HepG2 (cell line): ENCODE measurements around the gene ZNF605. TPM values are rescaled to one million over a fixed set of nuclear protein-coding genes. Genes with fewer than 3 reads are reported as not detected.

Source experiments
- KDM3A ChIP-seq: IDR thresholded peaks from 2 replicates; pipeline ENCODE4 v1.6.1; 2018; ENCODE audit warnings: low read depth, missing compliant biosample characterization
- MYNN ChIP-seq: sonication (generic); formaldehyde crosslinking; IDR thresholded peaks from 2 replicates; pipeline ENCODE4 v1.4.0; 2020; ENCODE audit warnings: mild to moderate bottlenecking, low read depth, missing genetic modification reagents
- SRSF1 ChIP-seq: fragments of 200-400 bp; formaldehyde crosslinking; optimal IDR thresholded peaks from 2 replicates; pipeline ENCODE3; 2017; ENCODE audit warnings: mild to moderate bottlenecking, low read depth, low read length, moderate library complexity
- YEATS2 ChIP-seq: sonication (generic); formaldehyde crosslinking; IDR thresholded peaks from 2 replicates; pipeline ENCODE4 v1.4.0; 2020; ENCODE audit warnings: missing genetic modification reagents, borderline replicate concordance
- ZFP36L2 ChIP-seq: sonication (generic); formaldehyde crosslinking; IDR thresholded peaks from 2 replicates; pipeline ENCODE4 v1.4.0; 2020; ENCODE audit warnings: missing genetic modification reagents
- ZNF747 ChIP-seq: sonication (generic); formaldehyde crosslinking; IDR thresholded peaks from 2 replicates; pipeline ENCODE4 v1.8.1; 2023; ENCODE audit warnings: missing genetic modification reagents, mild to moderate bottlenecking, borderline replicate concordance
- polyA plus RNA-seq, 8 experiments: library from polyadenylated mRNA; depleted of rRNA in 3 of 8; stranded (reverse) in 7 of 8; unstranded in 1 of 8; fragments of >200 nt; fragmentation: Illumina TruSeq in 4 of 8; extraction: Trizol in 4 of 8; gene quantifications; 2 replicates each; pipeline versions ENCODE4 v1.2.1 to v1.2.3, GENCODE V29; 2011 to 2016; ENCODE audit warnings: low read depth in 4 of 8, missing spikeins in 1 of 8, mixed read lengths in 1 of 8; ENCODE audit not compliant: insufficient read depth in 1 of 8
- total RNA-seq, 5 experiments: library from RNA; depleted of rRNA; stranded (reverse); fragments of >200 nt; fragmentation: Illumina TruSeq; extraction: Trizol; gene quantifications; 2 replicates each; pipeline ENCODE4 v1.2.3, GENCODE V29; 2016; ENCODE audit warnings: low read depth in 1 of 5
- TF ChIP-seq, protein P1 (sequence below): sonication (generic); formaldehyde crosslinking; IDR thresholded peaks from 2 replicates; pipeline ENCODE4 v1.5.1; 2020; ENCODE audit warnings: mild to moderate bottlenecking, missing genetic modification reagents, borderline replicate concordance

ZNF605 gene
- total and polyA plus RNA-seq, 2 of the 13 experiments (the other 11 are each of a cell fraction or from before 2014, with no cell fraction given), result 6.7 to 6.8 TPM

DNA sequence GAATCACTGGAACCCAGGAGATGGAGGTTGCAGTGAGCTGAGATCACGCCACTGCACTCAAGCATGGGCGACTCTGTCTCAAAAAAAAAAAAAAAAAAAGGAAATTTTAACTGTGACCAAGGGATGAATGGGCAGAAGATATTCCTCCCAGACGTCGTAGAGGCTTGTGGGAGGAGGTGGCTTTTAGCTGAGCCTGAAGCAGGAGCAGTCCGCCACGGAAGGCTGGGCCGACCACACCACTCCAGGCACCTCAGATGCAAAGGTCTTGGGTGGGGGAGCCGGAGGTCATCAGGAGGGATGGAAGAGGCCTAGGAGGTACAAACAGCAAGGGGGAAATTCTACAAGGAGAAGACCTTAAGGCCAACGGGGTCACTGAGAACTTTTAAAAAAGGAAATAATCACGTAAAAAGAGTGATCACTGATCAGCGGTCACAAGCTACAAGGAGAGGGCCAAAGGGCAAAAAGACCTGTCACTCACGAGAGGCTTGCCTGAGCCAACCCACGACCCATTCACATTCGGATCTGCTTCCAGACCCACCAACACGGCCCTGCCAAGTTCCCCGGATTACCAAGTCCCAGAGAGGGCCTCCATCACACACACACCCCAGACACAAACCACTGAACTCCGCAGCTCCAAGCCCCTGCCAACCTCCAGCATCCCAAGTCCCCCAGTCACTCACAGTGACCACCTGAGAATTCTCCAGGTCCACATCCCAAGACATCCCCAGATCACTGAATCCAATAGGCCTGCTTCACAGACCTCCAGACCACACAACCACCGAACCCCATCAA lies 3.5 kb downstream of the ZNF605 start (continued):
- TF ChIP-seq MYNN (CRISPR knock-in tag) (no peak), KDM3A (CRISPR knock-in tag) (no peak), ZNF747 (CRISPR knock-in tag) (no peak), ZFP36L2 (CRISPR knock-in tag) (no peak), SRSF1 (no peak), YEATS2 (CRISPR knock-in tag) (no peak)
- TF ChIP-seq, protein P1, sequence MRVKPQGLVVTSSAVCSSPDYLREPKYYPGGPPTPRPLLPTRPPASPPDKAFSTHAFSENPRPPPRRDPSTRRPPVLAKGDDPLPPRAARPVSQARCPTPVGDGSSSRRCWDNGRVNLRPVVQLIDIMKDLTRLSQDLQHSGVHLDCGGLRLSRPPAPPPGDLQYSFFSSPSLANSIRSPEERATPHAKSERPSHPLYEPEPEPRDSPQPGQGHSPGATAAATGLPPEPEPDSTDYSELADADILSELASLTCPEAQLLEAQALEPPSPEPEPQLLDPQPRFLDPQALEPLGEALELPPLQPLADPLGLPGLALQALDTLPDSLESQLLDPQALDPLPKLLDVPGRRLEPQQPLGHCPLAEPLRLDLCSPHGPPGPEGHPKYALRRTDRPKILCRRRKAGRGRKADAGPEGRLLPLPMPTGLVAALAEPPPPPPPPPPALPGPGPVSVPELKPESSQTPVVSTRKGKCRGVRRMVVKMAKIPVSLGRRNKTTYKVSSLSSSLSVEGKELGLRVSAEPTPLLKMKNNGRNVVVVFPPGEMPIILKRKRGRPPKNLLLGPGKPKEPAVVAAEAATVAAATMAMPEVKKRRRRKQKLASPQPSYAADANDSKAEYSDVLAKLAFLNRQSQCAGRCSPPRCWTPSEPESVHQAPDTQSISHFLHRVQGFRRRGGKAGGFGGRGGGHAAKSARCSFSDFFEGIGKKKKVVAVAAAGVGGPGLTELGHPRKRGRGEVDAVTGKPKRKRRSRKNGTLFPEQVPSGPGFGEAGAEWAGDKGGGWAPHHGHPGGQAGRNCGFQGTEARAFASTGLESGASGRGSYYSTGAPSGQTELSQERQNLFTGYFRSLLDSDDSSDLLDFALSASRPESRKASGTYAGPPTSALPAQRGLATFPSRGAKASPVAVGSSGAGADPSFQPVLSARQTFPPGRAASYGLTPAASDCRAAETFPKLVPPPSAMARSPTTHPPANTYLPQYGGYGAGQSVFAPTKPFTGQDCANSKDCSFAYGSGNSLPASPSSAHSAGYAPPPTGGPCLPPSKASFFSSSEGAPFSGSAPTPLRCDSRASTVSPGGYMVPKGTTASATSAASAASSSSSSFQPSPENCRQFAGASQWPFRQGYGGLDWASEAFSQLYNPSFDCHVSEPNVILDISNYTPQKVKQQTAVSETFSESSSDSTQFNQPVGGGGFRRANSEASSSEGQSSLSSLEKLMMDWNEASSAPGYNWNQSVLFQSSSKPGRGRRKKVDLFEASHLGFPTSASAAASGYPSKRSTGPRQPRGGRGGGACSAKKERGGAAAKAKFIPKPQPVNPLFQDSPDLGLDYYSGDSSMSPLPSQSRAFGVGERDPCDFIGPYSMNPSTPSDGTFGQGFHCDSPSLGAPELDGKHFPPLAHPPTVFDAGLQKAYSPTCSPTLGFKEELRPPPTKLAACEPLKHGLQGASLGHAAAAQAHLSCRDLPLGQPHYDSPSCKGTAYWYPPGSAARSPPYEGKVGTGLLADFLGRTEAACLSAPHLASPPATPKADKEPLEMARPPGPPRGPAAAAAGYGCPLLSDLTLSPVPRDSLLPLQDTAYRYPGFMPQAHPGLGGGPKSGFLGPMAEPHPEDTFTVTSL (CRISPR knock-in tag), result no peak
